Stomach (tissue), 9 donors: ENCODE data around the gene TRPM1. TPM values are rescaled to one million over a fixed set of nuclear protein-coding genes. Genes with fewer than 3 reads are reported as not detected.

Source experiments
- DNase-seq, 2 donors: peaks; one replicate each; pipeline versions ENCODE4 v3.0.0 to v3.0.0-alpha.2; 2013 to 2019
- H3K27ac ChIP-seq, 5 donors: fragments of 200-600 bp in 4 of 5; sonication (generic) in 4 of 5; one replicate each; pipeline ENCODE4 v1.5.1; 2013 to 2019; ENCODE audit warnings: mild to moderate bottlenecking in 1 of 5, moderate library complexity in 1 of 5
- H3K27me3 ChIP-seq, 3 donors: fragments of 200-600 bp; sonication (generic); one replicate each; pipeline ENCODE4 v1.5.1; 2017 to 2019; ENCODE audit warnings: mixed run types in 1 of 3
- H3K36me3 ChIP-seq, 4 donors: fragments of 200-600 bp; sonication (generic); 1 replicate in 3 of 4; 2 replicates in 1 of 4; pipeline ENCODE4 v1.5.1; 2016 to 2019
- H3K4me1 ChIP-seq, 4 donors: fragments of 200-600 bp; sonication (generic); one replicate each; pipeline ENCODE4 v1.5.1; 2016 to 2019
- H3K4me3 ChIP-seq, 4 donors: fragments of 200-600 bp; sonication (generic) in 3 of 4; one replicate each; pipeline ENCODE4 v1.5.1; 2016 to 2019; ENCODE audit warnings: mild to moderate bottlenecking in 1 of 4
- H3K9me3 ChIP-seq, 4 donors: fragments of 200-600 bp; sonication (generic); one replicate each; pipeline ENCODE4 v1.5.1; 2016 to 2019
- CTCF ChIP-seq, 7 experiments: fragments of 450-650 bp in 4 of 7; fragments of 200-600 bp in 3 of 7; sonication (generic) in 3 of 7; IDR thresholded peaks; one replicate each; pipeline ENCODE4 v1.5.1; 2016 to 2019; ENCODE audit warnings: antibody characterized with exemption in 7 of 7, control low read depth in 2 of 7, mild to moderate bottlenecking in 1 of 7
- EP300 ChIP-seq: sonication (generic); formaldehyde crosslinking; IDR thresholded peaks from one replicate; pipeline ENCODE4 v1.6.1; 2017; ENCODE audit warnings: antibody characterized with exemption
- POLR2A ChIP-seq, 4 donors: fragments of 450-650 bp; IDR thresholded peaks; one replicate each; pipeline ENCODE4 v1.6.1; 2016; ENCODE audit warnings: antibody characterized with exemption in 4 of 4, control low read depth in 2 of 4, mild to moderate bottlenecking in 1 of 4, moderate library complexity in 1 of 4
- POLR2AphosphoS5 ChIP-seq, 3 donors: sonication (generic); formaldehyde crosslinking; IDR thresholded peaks; one replicate each; pipeline ENCODE4 v1.6.1; 2016; ENCODE audit warnings: antibody characterized with exemption in 3 of 3
- WGBS, 5 donors: extraction: QIAGEN DNeasy Blood & Tissue Kit in 3 of 5; methylation state at CpG; one replicate each; pipeline versions ENCODE4 v1.1.5 to v1.1.7; 2013 to 2018; 5-methylcytosine and 5-hydroxymethylcytosine counted together
- intact Hi-C: fragments of 100-400 bp; cut with DNase I; formaldehyde crosslinking; loops from one replicate; pipeline ENCODE4 v1.15.1; 2023; ENCODE audit warnings: low total_unique reads
- polyA plus RNA-seq, 3 donors: library from polyadenylated mRNA; stranded (reverse); fragments of 200-250 nt; gene quantifications; one replicate each; pipeline ENCODE4 v1.2.3, GENCODE V29; 2013
- total RNA-seq, 5 donors: library from RNA; depleted of rRNA; stranded (reverse); fragments of >200 nt; gene quantifications; one replicate each; pipeline versions ENCODE4 v1.1.0 to v1.2.3, GENCODE V29; 2014 to 2016
- donor health status: healthy with polysubstance abuse.
- donor health status: Bipolar disorder and iron deficiency.
- donor health status: healthy.

TRPM1 gene
- total and polyA plus RNA-seq, 8 donors, result 0.15 TPM; not detected in 7

GRCh38 chr15:31111091-31111647 lies 9.6 kb upstream of the TRPM1 start:
- TF ChIP-seq CTCF (IDR thresholded peaks at IDR 0.05), result no peak
- TF ChIP-seq EP300, result no peak
- TF ChIP-seq POLR2AphosphoS5 (IDR thresholded peaks at IDR 0.05), result no peak
- TF ChIP-seq POLR2A (IDR thresholded peaks at IDR 0.05), result no peak
- DNase-seq, result no peak
- intact Hi-C loops, result no loop called here
- Histone ChIP-seq H3K27ac (no peak overlapping the region), H3K36me3 (no peaks in the 10 kb centered on the region), H3K4me3 (no peak overlapping the region), H3K4me1 (no peaks in the 10 kb centered on the region), H3K27me3 (no peaks in the 10 kb centered on the region), H3K9me3 (peaks cover 0 to 12% (median 2%) of the 10 kb centered on the region in 4 donors)
- WGBS, 5 donors, result 73 to 84% (median 83%) methylated on average over 5 of the region's 5 CpGs

- no peak overlapping the region for H3K4me3 ChIP-seq
- no peak for DNase-seq
- TF ChIP-seq POLR2AphosphoS5 (IDR thresholded peaks at IDR 0.05) (no peak), POLR2A (IDR thresholded peaks at IDR 0.05) (no peak), EP300 (no peak), CTCF (IDR thresholded peaks at IDR 0.05) (no peak)
- H3K36me3 ChIP-seq, result no peaks in the 10 kb centered on the region
- no peaks in the 10 kb centered on the region for H3K27me3 ChIP-seq
- peaks cover 0 to 5% (median 0%) of the 10 kb centered on the region in 4 donors for H3K9me3 ChIP-seq
- peaks cover 0 to 5% (median 0%) of the 10 kb centered on the region in 4 donors for H3K4me1 ChIP-seq
- WGBS, 5 donors, result 90 to 96% (median 92%) methylated on average over 4 of the region's 4 CpGs
- H3K27ac ChIP-seq, result no peak overlapping the region
- intact Hi-C loops, result no loop called here
These were observed 7.3 kb upstream of the TRPM1 start for GRCh38 chr15:31108836-31109235.

- Histone ChIP-seq H3K9me3 (no peaks in the 10 kb centered on the region), H3K27ac (no peak overlapping the region), H3K27me3 (no peaks in the 10 kb centered on the region), H3K36me3 (no peaks in the 10 kb centered on the region), H3K4me3 (no peak overlapping the region), H3K4me1 (peaks cover 0 to 5% (median 0%) of the 10 kb centered on the region in 4 donors)
- 72 to 88% (median 80%) methylated on average over 7 of the region's 7 CpGs for WGBS, 5 donors
- DNase-seq, result no peak
- intact Hi-C loops, result no loop called here
- TF ChIP-seq CTCF (IDR thresholded peaks at IDR 0.05), result no peak
- no peak for TF ChIP-seq EP300
- no peak for TF ChIP-seq POLR2AphosphoS5 (IDR thresholded peaks at IDR 0.05)
- TF ChIP-seq POLR2A (IDR thresholded peaks at IDR 0.05), result no peak
These were observed 5.2 kb upstream of the TRPM1 start for GRCh38 chr15:31106495-31107300.

GRCh38 chr15:31104003-31104402 lies 2.5 kb upstream of the TRPM1 start:
- Histone ChIP-seq H3K9me3 (no peaks in the 10 kb centered on the region), H3K27ac (no peak overlapping the region), H3K36me3 (no peaks in the 10 kb centered on the region), H3K4me3 (no peak overlapping the region), H3K4me1 (peaks cover 0 to 5% (median 3%) of the 10 kb centered on the region in 4 donors), H3K27me3 (no peaks in the 10 kb centered on the region)
- 76 to 95% (median 91%) methylated on average over 6 of the region's 6 CpGs for whole genome bisulfite sequencing, 5 donors
- TF ChIP-seq POLR2AphosphoS5 (IDR thresholded peaks at IDR 0.05) (no peak), POLR2A (IDR thresholded peaks at IDR 0.05) (no peak), EP300 (no peak), CTCF (IDR thresholded peaks at IDR 0.05) (no peak)
- intact Hi-C loops, result no loop called here
- no peak for DNase-seq
